GM23248 (cell line): ENCODE measurements around the gene ELSPBP1. TPM values are rescaled to one million over a fixed set of nuclear protein-coding genes. Genes with fewer than 3 reads are reported as not detected.
"Not testable (repeated sequence)": the region's sequence is repeated elsewhere in the genome, so short reads cannot be mapped to it uniquely, and the experiment has no call there.

Experiments
- DNase-seq: peaks from one replicate; pipeline ENCODE4 v3.0.0-alpha.2; 2015
- H2AFZ ChIP-seq: fragments of 200-600 bp; sonication (generic); 2 replicates; pipeline ENCODE4 v1.6.1; 2016; ENCODE audit warnings: antibody characterized with exemption
- H3F3A ChIP-seq: fragments of 200-600 bp; sonication (generic); 2 replicates; pipeline ENCODE4 v1.6.1; 2016; ENCODE audit warnings: mild to moderate bottlenecking, antibody characterized with exemption, mixed run types; ENCODE audit not compliant: insufficient read depth
- H3K27ac ChIP-seq: fragments of 200-600 bp; sonication (generic); 2 replicates; pipeline ENCODE4 v1.5.1; 2016; ENCODE audit warnings: mild to moderate bottlenecking
- H3K27me3 ChIP-seq: fragments of 200-600 bp; sonication (generic); replicated peaks from 2 replicates; pipeline ENCODE4 v1.6.1; 2016; ENCODE audit warnings: mild to moderate bottlenecking; ENCODE audit not compliant: insufficient read depth
- H3K36me3 ChIP-seq: fragments of 200-600 bp; sonication (generic); 2 replicates; pipeline ENCODE4 v1.6.1; 2016; ENCODE audit warnings: low read depth, mild to moderate bottlenecking
- H3K4me1 ChIP-seq: fragments of 200-600 bp; sonication (generic); 2 replicates; pipeline ENCODE4 v1.6.1; 2016; ENCODE audit warnings: mild to moderate bottlenecking; ENCODE audit not compliant: insufficient read depth
- H3K4me2 ChIP-seq: fragments of 200-600 bp; sonication (generic); one replicate; pipeline ENCODE4 v1.6.1; 2016; ENCODE audit warnings: mild to moderate bottlenecking; ENCODE audit not compliant: unreplicated experiment
- H3K4me3 ChIP-seq: fragments of 200-600 bp; sonication (generic); 2 replicates; pipeline ENCODE4 v1.5.1; 2016; ENCODE audit warnings: mild to moderate bottlenecking
- H3K79me2 ChIP-seq: fragments of 200-600 bp; sonication (generic); 2 replicates; pipeline ENCODE4 v1.6.1; 2016; ENCODE audit warnings: mild to moderate bottlenecking; ENCODE audit not compliant: insufficient read depth
- H3K9ac ChIP-seq: fragments of 200-600 bp; sonication (generic); 2 replicates; pipeline ENCODE4 v1.6.1; 2016; ENCODE audit warnings: mild to moderate bottlenecking
- H3K9me2 ChIP-seq: fragments of 200-600 bp; sonication (generic); 2 replicates; pipeline ENCODE4 v1.6.1; 2016; ENCODE audit warnings: mixed run types, mild to moderate bottlenecking, moderate library complexity; ENCODE audit not compliant: insufficient read depth
- H3K9me3 ChIP-seq: fragments of 200-600 bp; sonication (generic); one replicate; pipeline ENCODE4 v1.6.1; 2017; ENCODE audit warnings: low read depth
- H4K20me1 ChIP-seq: fragments of 200-600 bp; sonication (generic); 2 replicates; pipeline ENCODE4 v1.6.0; 2016; ENCODE audit not compliant: insufficient read depth
- EZH2 ChIP-seq: fragments of 200-600 bp; sonication (generic); IDR thresholded peaks from 2 replicates; pipeline ENCODE4 v1.6.1; 2018; ENCODE audit warnings: antibody characterized with exemption, mild to moderate bottlenecking; ENCODE audit not compliant: insufficient read depth, poor library complexity, severe bottlenecking
- EZH2phosphoT487 ChIP-seq: fragments of 200-600 bp; sonication (generic); IDR thresholded peaks from 2 replicates; pipeline ENCODE4 v1.6.1; 2018; ENCODE audit warnings: antibody characterized with exemption, moderate library complexity, mild to moderate bottlenecking, low read depth; ENCODE audit not compliant: insufficient read depth
- WGBS, 2 experiments: methylation state at CpG; one replicate each; pipeline ENCODE4 v1.1.6; 2015 to 2017; ENCODE audit warnings: low lambda C conversion rate in 2 of 2, low coverage in 1 of 2; ENCODE audit errors: missing lambda C conversion rate in 2 of 2; 5-methylcytosine and 5-hydroxymethylcytosine counted together
- in situ Hi-C: fragments of 300-500 bp; cut with MboI; formaldehyde crosslinking; loops from 2 replicates; pipeline ENCODE4 v1.15.0; 2020
- polyA plus RNA-seq: library from polyadenylated mRNA; unstranded; fragments of >200 nt; fragmentation: Nextera tagmentation; extraction: Ambion mirVana; gene quantifications from 2 replicates; pipeline ENCODE4 v1.2.1, GENCODE V29; 2016
- total RNA-seq: library from RNA; depleted of rRNA; stranded (reverse); fragments of >200 nt; shearing (Covaris generic); gene quantifications from 2 replicates; pipeline ENCODE4 v1.2.3, GENCODE V29; 2014; rRNA removed

Gene ELSPBP1
- total and polyA plus RNA-seq, 2 experiments from 2014 or later, result not detected

DNA sequence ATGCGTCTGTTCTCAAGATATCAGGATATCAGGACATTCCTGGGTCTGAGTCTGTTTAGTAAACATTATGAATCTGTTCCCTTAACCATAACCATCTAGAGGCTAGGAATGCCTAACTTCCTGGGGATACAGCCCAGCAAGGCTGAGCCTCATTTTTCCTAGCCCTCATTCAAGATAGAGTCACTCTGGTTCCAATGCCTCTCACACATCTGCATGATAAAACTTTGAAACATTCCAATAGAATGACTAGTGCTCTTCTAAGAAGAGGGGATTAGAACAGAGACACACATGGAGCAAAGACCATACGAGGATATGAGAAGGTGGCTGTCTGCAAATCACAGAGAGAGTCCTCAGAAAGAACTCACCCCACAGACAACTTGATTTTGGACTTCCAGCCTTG lies 70.1 kb downstream of the ELSPBP1 start:
- Histone ChIP-seq H3K4me1 (no peaks in the 10 kb centered on the region), H2AFZ (no peak overlapping the region), H3K9me2 (no peaks in the 10 kb centered on the region), H3K27me3 (no peaks in the 10 kb centered on the region), H3K9ac (no peak overlapping the region), H3K27ac (no peak overlapping the region), H4K20me1 (no peaks in the 10 kb centered on the region), H3K79me2 (no peaks in the 10 kb centered on the region), H3K36me3 (no peaks in the 10 kb centered on the region), H3F3A (no peaks in the 10 kb centered on the region), H3K9me3 (no peaks in the 10 kb centered on the region), H3K4me2 (no peak overlapping the region), H3K4me3 (no peak overlapping the region)
- no peak for DNase-seq
- 53 to 66% methylated on average over 2 of the region's 2 CpGs for WGBS, 2 experiments
- in situ Hi-C loops, result no loop called here
- TF ChIP-seq EZH2 (no peak), EZH2phosphoT487 (no peak)

DNA sequence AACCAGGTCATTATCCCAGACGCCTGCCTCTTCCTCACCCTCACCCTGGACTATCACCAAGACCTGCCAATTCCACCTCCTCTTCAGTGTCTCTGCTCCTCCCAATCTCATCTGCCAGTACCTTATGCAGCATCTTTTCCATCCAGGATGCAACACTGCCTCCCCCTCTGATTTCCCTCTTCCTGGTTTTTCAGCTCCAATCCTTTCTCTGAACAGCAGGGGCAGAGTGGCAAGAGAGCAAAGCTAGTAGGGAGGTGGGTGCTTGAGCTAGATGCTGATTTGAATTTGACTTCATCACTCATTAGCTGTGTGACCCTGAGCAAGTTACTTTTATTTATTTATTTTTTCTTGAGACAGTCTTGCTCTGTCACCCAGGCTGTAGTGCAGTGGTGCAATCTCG lies 75.0 kb downstream of the ELSPBP1 start:
- Histone ChIP-seq H3K9me2 (no peaks in the 10 kb centered on the region), H3K27me3 (no peaks in the 10 kb centered on the region), H4K20me1 (no peaks in the 10 kb centered on the region), H3K9me3 (no peaks in the 10 kb centered on the region), H3K4me2 (no peak overlapping the region), H2AFZ (no peak overlapping the region), H3F3A (no peaks in the 10 kb centered on the region), H3K79me2 (no peaks in the 10 kb centered on the region), H3K9ac (no peak overlapping the region), H3K4me3 (no peak overlapping the region), H3K27ac (no peak overlapping the region), H3K4me1 (no peaks in the 10 kb centered on the region), H3K36me3 (no peaks in the 10 kb centered on the region)
- no peak for DNase-seq
- in situ Hi-C loops, result no loop called here
- WGBS, 2 experiments, result 48 to 56% methylated on average over 2 of the region's 2 CpGs
- no peak for TF ChIP-seq EZH2phosphoT487
- no peak for TF ChIP-seq EZH2

DNA sequence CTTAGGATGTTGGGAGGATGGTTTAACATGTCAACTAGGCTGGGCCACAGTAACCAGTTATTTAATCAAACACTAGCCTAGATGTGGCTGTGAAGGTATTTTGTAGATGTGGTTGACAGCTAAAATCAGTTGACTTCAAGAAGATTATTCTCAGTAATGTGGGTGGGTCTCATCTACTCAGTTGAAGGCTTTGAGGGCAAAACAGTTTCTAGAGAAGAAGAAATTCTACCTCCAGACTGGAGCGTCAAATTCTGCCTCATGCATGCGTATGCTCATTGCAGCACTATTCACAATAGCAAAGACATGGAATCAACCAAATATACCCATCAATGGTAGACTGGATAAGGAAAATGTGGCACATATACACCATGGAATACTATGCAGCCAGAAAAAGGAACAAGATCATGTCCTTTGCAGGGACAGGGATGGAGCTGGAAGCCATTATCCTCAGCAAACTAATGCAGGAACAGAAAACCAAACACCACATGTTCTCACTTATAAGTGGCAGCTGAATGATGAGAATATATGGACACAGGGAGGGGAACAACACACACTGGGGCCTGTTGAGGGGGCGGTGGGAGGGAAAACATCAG lies 75.8 kb downstream of the ELSPBP1 start:
- H3K9ac ChIP-seq, DNase-seq, H3K27ac ChIP-seq, in situ Hi-C loops, H3K9me3 ChIP-seq, H3K36me3 ChIP-seq, H3K9me2 ChIP-seq, H4K20me1 ChIP-seq, H3K27me3 ChIP-seq, H3K4me1 ChIP-seq, H2AFZ ChIP-seq, H3K79me2 ChIP-seq, H3F3A ChIP-seq, H3K4me2 ChIP-seq, H3K4me3 ChIP-seq: not testable (repeated sequence)
- WGBS, 2 experiments, result 84 to 94% methylated on average over 3 of the region's 3 CpGs

Other genes with a start within 250 kb of the ELSPBP1 start
- gene NOP53, start 249.1 kb upstream of the ELSPBP1 start, total RNA-seq, result 58.3 and 62.8 TPM in 2 replicates
- 39.8 and 40.7 TPM in 2 replicates for gene NOP53, start 249.1 kb upstream of the ELSPBP1 start, polyA plus RNA-seq
- 436 and 571 TPM in 2 replicates for gene SELENOW, start 215.9 kb upstream of the ELSPBP1 start, total RNA-seq
- gene SELENOW, start 215.9 kb upstream of the ELSPBP1 start, polyA plus RNA-seq, result 558 and 561 TPM in 2 replicates
- gene TPRX1, start 190.1 kb upstream of the ELSPBP1 start, total RNA-seq, result not detected in 2 replicates
- not detected in 2 replicates for gene TPRX1, start 190.1 kb upstream of the ELSPBP1 start, polyA plus RNA-seq
- not detected in 2 replicates for gene CRX, start 172.7 kb upstream of the ELSPBP1 start, total RNA-seq
- gene CRX, start 172.7 kb upstream of the ELSPBP1 start, polyA plus RNA-seq, result not detected in 2 replicates
- not detected in 2 replicates for gene TPRX2, start 135.4 kb upstream of the ELSPBP1 start, total RNA-seq
- gene TPRX2, start 135.4 kb upstream of the ELSPBP1 start, polyA plus RNA-seq, result not detected in 2 replicates
- gene SULT2A1, start 108.3 kb upstream of the ELSPBP1 start, total RNA-seq, result not detected in 2 replicates
- not detected in 2 replicates for gene SULT2A1, start 108.3 kb upstream of the ELSPBP1 start, polyA plus RNA-seq
- not detected in 2 replicates for gene BSPH1, start 2.5 kb upstream of the ELSPBP1 start, total RNA-seq
- not detected in 2 replicates for gene BSPH1, start 2.5 kb upstream of the ELSPBP1 start, polyA plus RNA-seq
- gene CABP5, start 49.4 kb downstream of the ELSPBP1 start, total RNA-seq, result not detected in 2 replicates
- gene CABP5, start 49.4 kb downstream of the ELSPBP1 start, polyA plus RNA-seq, result not detected in 2 replicates
- gene PLA2G4C, start 116.2 kb downstream of the ELSPBP1 start, total RNA-seq, result 0.63 and 0.76 TPM in 2 replicates
- gene PLA2G4C, start 116.2 kb downstream of the ELSPBP1 start, polyA plus RNA-seq, result 1.8 and 1.9 TPM in 2 replicates
- 9.3 and 10.6 TPM in 2 replicates for gene LIG1, start 175.7 kb downstream of the ELSPBP1 start, total RNA-seq
- 14.5 and 17.9 TPM in 2 replicates for gene LIG1, start 175.7 kb downstream of the ELSPBP1 start, polyA plus RNA-seq
- 4.3 and 6.6 TPM in 2 replicates for gene ZSWIM9, start 176.0 kb downstream of the ELSPBP1 start, total RNA-seq
- 0.88 and 1.2 TPM in 2 replicates for gene ZSWIM9, start 176.0 kb downstream of the ELSPBP1 start, polyA plus RNA-seq